Activated CD4-positive, alpha-beta memory T cell treated with anti-CD3 and anti-CD28 coated beads, Interleukin-2, amount 10 ng/mL, durations not matched to agents 7 days and 5 days (primary cell): ENCODE results near the gene PRSS50. TPM values are rescaled to one million over a fixed set of nuclear protein-coding genes. Genes with fewer than 3 reads are reported as not detected.

Experiments used
- CTCF ChIA-PET: fragments of 350-600 bp; sonication (Branson Sonifier 250); formaldehyde crosslinking; loops from one replicate; lab custom pipeline; 2021; ENCODE audit warnings: antibody characterized with exemption, inconsistent platforms; lab: Charles Lee
- POLR2A ChIA-PET: fragments of 350-600 bp; sonication (Branson Sonifier 250); formaldehyde crosslinking; loops from one replicate; lab custom pipeline; 2021; ENCODE audit warnings: antibody characterized with exemption; lab: Charles Lee
- DNase-seq: peaks from one replicate; pipeline ENCODE4 v3.0.0-alpha.2; 2020
- H3K27ac Mint-ChIP-seq: one replicate; pipeline ENCODE4 v1.8.0; 2021; ENCODE audit warnings: mild to moderate bottlenecking, mixed read lengths
- H3K27me3 Mint-ChIP-seq: one replicate; pipeline ENCODE4 v1.8.0; 2021; ENCODE audit warnings: mixed read lengths
- H3K36me3 Mint-ChIP-seq: one replicate; pipeline ENCODE4 v1.8.0; 2021; ENCODE audit warnings: low read depth, mixed read lengths
- H3K4me1 Mint-ChIP-seq: one replicate; pipeline ENCODE4 v1.8.0; 2021; ENCODE audit warnings: mixed read lengths
- H3K4me3 Mint-ChIP-seq: one replicate; pipeline ENCODE4 v1.8.0; 2021; ENCODE audit warnings: mild to moderate bottlenecking, mixed read lengths
- H3K9me3 Mint-ChIP-seq: one replicate; pipeline ENCODE4 v1.8.0; 2021; ENCODE audit warnings: mixed read lengths
- total RNA-seq, 2 experiments: library from RNA; stranded (reverse); gene quantifications; one replicate each; pipeline ENCODE4 v1.2.3, GENCODE V29; 2021

The PRSS50 gene
- total RNA-seq, 2 experiments from 2014 or later = not detected

- CTCF ChIA-PET = interaction anchor here (1.6 kb wide), 1 partner anchor 148 kb away, joined by 5 read pairs; no protein-coding TSS in a partner anchor
- Mint-ChIP-seq H3K27ac (no peak overlapping the region), H3K4me3 (no peak overlapping the region), H3K9me3 (peaks cover 4% of the 10 kb centered on the region), H3K4me1 (peaks cover 3% of the 10 kb centered on the region), H3K36me3 (no peaks in the 10 kb centered on the region), H3K27me3 (peaks cover 10% of the 10 kb centered on the region)
- POLR2A ChIA-PET = interaction anchor here (0.6 kb wide), 1 partner anchor 77 kb away, joined by 5 read pairs; no protein-coding TSS in a partner anchor
- peak; percentile 12 for DNase-seq
Measured at GRCh38 chr3:46719044-46719565, 1.4 kb upstream of the PRSS50 start.

GRCh38 chr3:46716461-46717441, 918 bp downstream of the PRSS50 start:
- peak; percentile 10 for DNase-seq
- Mint-ChIP-seq H3K9me3 (peaks cover 4% of the 10 kb centered on the region), H3K27me3 (peaks cover 10% of the 10 kb centered on the region), H3K4me3 (no peak overlapping the region), H3K27ac (no peak overlapping the region), H3K4me1 (no peaks in the 10 kb centered on the region), H3K36me3 (no peaks in the 10 kb centered on the region)
- ChIA-PET POLR2A (no interaction called here), CTCF (no interaction called here)

GRCh38 chr3:46715507-46716175, 2.0 kb downstream of the PRSS50 start:
- H3K4me1 Mint-ChIP-seq = no peaks in the 10 kb centered on the region
- H3K36me3 Mint-ChIP-seq = no peaks in the 10 kb centered on the region
- DNase-seq = no peak
- H3K27me3 Mint-ChIP-seq = peaks cover 4% of the 10 kb centered on the region
- H3K27ac Mint-ChIP-seq = no peak overlapping the region
- POLR2A ChIA-PET = interaction anchor here (1.4 kb wide), 1 partner anchor 8 kb away, joined by 4 read pairs; no protein-coding TSS in a partner anchor
- CTCF ChIA-PET = no interaction called here
- no peak overlapping the region for H3K4me3 Mint-ChIP-seq
- no peaks in the 10 kb centered on the region for H3K9me3 Mint-ChIP-seq

GRCh38 chr3:46714728-46715506, 2.8 kb downstream of the PRSS50 start:
- H3K27ac Mint-ChIP-seq = no peak overlapping the region
- CTCF ChIA-PET = no interaction called here

GRCh38 chr3:46713898-46714552, 3.6 kb downstream of the PRSS50 start:
- Mint-ChIP-seq H3K27me3 (peaks cover 1% of the 10 kb centered on the region), H3K4me3 (no peak overlapping the region), H3K9me3 (no peaks in the 10 kb centered on the region), H3K4me1 (no peaks in the 10 kb centered on the region), H3K36me3 (no peaks in the 10 kb centered on the region), H3K27ac (no peak overlapping the region)
- ChIA-PET CTCF (no interaction called here), POLR2A (interaction anchor here (1.4 kb wide), 1 partner anchor 9 kb away, joined by 4 read pairs; no protein-coding TSS in a partner anchor)
- DNase-seq = no peak

More at GRCh38 chr3:46714728-46715506, 2.8 kb downstream of the PRSS50 start:
- no peak for DNase-seq
- Mint-ChIP-seq H3K4me3 (no peak overlapping the region), H3K4me1 (no peaks in the 10 kb centered on the region), H3K9me3 (no peaks in the 10 kb centered on the region), H3K36me3 (no peaks in the 10 kb centered on the region), H3K27me3 (peaks cover 4% of the 10 kb centered on the region)
- POLR2A ChIA-PET = interaction anchor here (1.4 kb wide), 1 partner anchor 8 kb away, joined by 4 read pairs; no protein-coding TSS in a partner anchor

GRCh38 chr3:46713050-46713897, 4.4 kb downstream of the PRSS50 start:
- POLR2A ChIA-PET = no interaction called here
- Mint-ChIP-seq H3K36me3 (no peaks in the 10 kb centered on the region), H3K27me3 (peaks cover under 1% of the 10 kb centered on the region), H3K4me3 (no peak overlapping the region), H3K27ac (no peak overlapping the region), H3K4me1 (no peaks in the 10 kb centered on the region), H3K9me3 (no peaks in the 10 kb centered on the region)
- DNase-seq = no peak
- CTCF ChIA-PET = no interaction called here

- ChIA-PET CTCF (no interaction called here), POLR2A (interaction anchor here (0.6 kb wide), 1 partner anchor 8 kb away, joined by 3 read pairs; no protein-coding TSS in a partner anchor)
- no peak overlapping the region for H3K4me3 Mint-ChIP-seq
- no peaks in the 10 kb centered on the region for H3K27me3 Mint-ChIP-seq
- no peaks in the 10 kb centered on the region for H3K4me1 Mint-ChIP-seq
- no peaks in the 10 kb centered on the region for H3K36me3 Mint-ChIP-seq
- no peaks in the 10 kb centered on the region for H3K9me3 Mint-ChIP-seq
- no peak overlapping the region for H3K27ac Mint-ChIP-seq
- no peak for DNase-seq
Measured at GRCh38 chr3:46712191-46713049, 5.2 kb downstream of the PRSS50 start.

- Mint-ChIP-seq H3K27ac (no peak overlapping the region), H3K4me1 (no peaks in the 10 kb centered on the region), H3K36me3 (no peaks in the 10 kb centered on the region), H3K27me3 (no peaks in the 10 kb centered on the region), H3K9me3 (no peaks in the 10 kb centered on the region), H3K4me3 (no peak overlapping the region)
- DNase-seq = no peak
- ChIA-PET POLR2A (interaction anchor here (0.6 kb wide), 1 partner anchor 9 kb away, joined by 3 read pairs; no protein-coding TSS in a partner anchor), CTCF (no interaction called here)
Measured at GRCh38 chr3:46711760-46712159, 5.9 kb downstream of the PRSS50 start.

GRCh38 chr3:46711305-46711704, 6.4 kb downstream of the PRSS50 start:
- POLR2A ChIA-PET = no interaction called here
- Mint-ChIP-seq H3K4me1 (no peaks in the 10 kb centered on the region), H3K9me3 (no peaks in the 10 kb centered on the region), H3K4me3 (no peak overlapping the region), H3K27ac (no peak overlapping the region), H3K36me3 (no peaks in the 10 kb centered on the region), H3K27me3 (no peaks in the 10 kb centered on the region)
- no peak for DNase-seq
- CTCF ChIA-PET = no interaction called here

- H3K27ac Mint-ChIP-seq = no peak overlapping the region
- H3K4me3 Mint-ChIP-seq = no peak overlapping the region
- H3K4me1 Mint-ChIP-seq = no peaks in the 10 kb centered on the region
- CTCF ChIA-PET = interaction anchor here (1.1 kb wide), 1 partner anchor 135 kb away, joined by 4 read pairs; no protein-coding TSS in a partner anchor
- no peak for DNase-seq
- POLR2A ChIA-PET = interaction anchor here (0.6 kb wide), 1 partner anchor 199 kb away, joined by 3 read pairs; no protein-coding TSS in a partner anchor
- H3K27me3 Mint-ChIP-seq = no peaks in the 10 kb centered on the region
- no peaks in the 10 kb centered on the region for H3K36me3 Mint-ChIP-seq
- H3K9me3 Mint-ChIP-seq = no peaks in the 10 kb centered on the region
Measured at GRCh38 chr3:46710671-46711295, 6.9 kb downstream of the PRSS50 start.
